Muscle of leg (tissue), 11 donors: ENCODE measurements around the gene EIF2S3. TPM values are rescaled to one million over a fixed set of nuclear protein-coding genes. Genes with fewer than 3 reads are reported as not detected.
"Not testable (repeated sequence)": the region's sequence is repeated elsewhere in the genome, so short reads cannot be mapped to it uniquely, and the experiment has no call there.

ENCODE experiments used
- DNase-seq: peaks from one replicate; pipeline ENCODE4 v3.0.0; 2013
- H3K27ac ChIP-seq: one replicate; pipeline ENCODE4 v1.5.1; 2013; ENCODE audit warnings: mild to moderate bottlenecking, low read length, control low read depth
- H3K27me3 ChIP-seq: one replicate; pipeline ENCODE4 v1.6.1; 2013; ENCODE audit warnings: low read length; ENCODE audit not compliant: control insufficient read depth, insufficient read depth
- H3K36me3 ChIP-seq: one replicate; pipeline ENCODE4 v1.6.1; 2013; ENCODE audit warnings: low read length; ENCODE audit not compliant: control insufficient read depth, insufficient read depth
- H3K4me1 ChIP-seq: one replicate; pipeline ENCODE4 v1.6.1; 2013; ENCODE audit warnings: low read length; ENCODE audit not compliant: control insufficient read depth, insufficient read depth
- H3K4me3 ChIP-seq: one replicate; pipeline ENCODE4 v1.5.1; 2013; ENCODE audit warnings: low read length, control low read depth
- H3K9me3 ChIP-seq: replicated peaks from 2 replicates; pipeline ENCODE4 v1.6.1; 2013; ENCODE audit warnings: low read depth, low read length; ENCODE audit not compliant: control insufficient read depth
- WGBS: methylation state at CpG from one replicate; pipeline ENCODE4 v1.1.5; 2013; ENCODE audit warnings: missing lambda C conversion rate; ENCODE audit not compliant: insufficient coverage; 5-methylcytosine and 5-hydroxymethylcytosine counted together
- polyA plus RNA-seq, 8 donors: library from polyadenylated mRNA; unstranded; fragments of 120-200 nt; gene quantifications; one replicate each; pipeline versions ENCODE4 v1.2.1 to v1.2.3, GENCODE V29; 2013; ENCODE audit warnings: inconsistent platforms in 1 of 8, low replicate concordance in 1 of 8; ENCODE audit not compliant: insufficient read length in 8 of 8, insufficient read depth in 1 of 8
- total RNA-seq: library from RNA; stranded (reverse); fragments of 120-200 nt; gene quantifications from one replicate; pipeline ENCODE4 v1.2.4, GENCODE V29; 2013

The EIF2S3 gene
- total and polyA plus RNA-seq, 9 donors: 105 to 144 (median 116) TPM

- WGBS: no CpG with 5 or more reads among the region's 5 CpGs
- no peak for DNase-seq
Measured at GRCh38 chrX:24034485-24034884, 20.3 kb upstream of the EIF2S3 start.

GRCh38 chrX:24037729-24038128, 17.0 kb upstream of the EIF2S3 start:
- WGBS: 79% methylated on average over 2 of the region's 4 CpGs
- Histone ChIP-seq H3K27ac (no peak overlapping the region), H3K36me3 (no peaks in the 10 kb centered on the region), H3K4me1 (no peaks in the 10 kb centered on the region), H3K4me3 (no peak overlapping the region), H3K27me3 (peaks cover 30% of the 10 kb centered on the region), H3K9me3 (no peaks in the 10 kb centered on the region)
- DNase-seq: no peak

More at GRCh38 chrX:24034485-24034884, 20.3 kb upstream of the EIF2S3 start:
- peaks cover 46% of the 10 kb centered on the region for H3K27me3 ChIP-seq
- no peaks in the 10 kb centered on the region for H3K9me3 ChIP-seq
- no peak overlapping the region for H3K4me3 ChIP-seq
- no peak overlapping the region for H3K27ac ChIP-seq
- H3K4me1 ChIP-seq: no peaks in the 10 kb centered on the region
- H3K36me3 ChIP-seq: no peaks in the 10 kb centered on the region

GRCh38 chrX:24046060-24046459, 8.7 kb upstream of the EIF2S3 start:
- H3K27ac ChIP-seq, H3K4me1 ChIP-seq, DNase-seq, H3K9me3 ChIP-seq, H3K36me3 ChIP-seq, H3K4me3 ChIP-seq: not testable (repeated sequence)
- peaks cover 13% of the 10 kb centered on the region for H3K27me3 ChIP-seq

GRCh38 chrX:24049643-24050042, 5.1 kb upstream of the EIF2S3 start:
- not testable (repeated sequence) for H3K27ac ChIP-seq, H3K4me3 ChIP-seq, DNase-seq, H3K9me3 ChIP-seq, H3K4me1 ChIP-seq, H3K36me3 ChIP-seq
- WGBS: 93% methylated on average over 6 of the region's 24 CpGs
- peaks cover 22% of the 10 kb centered on the region for H3K27me3 ChIP-seq

- not testable (repeated sequence) for H3K27ac ChIP-seq, H3K4me1 ChIP-seq, H3K9me3 ChIP-seq, H3K4me3 ChIP-seq, DNase-seq, H3K36me3 ChIP-seq
- 66% methylated on average over 14 of the region's 26 CpGs for WGBS
- H3K27me3 ChIP-seq: peaks cover 20% of the 10 kb centered on the region
Measured at GRCh38 chrX:24050522-24051318, 4.0 kb upstream of the EIF2S3 start.

- no peak for DNase-seq
- peak overlapping the region; percentile 98 for H3K27ac ChIP-seq
- 0% methylated on average over 12 of the region's 14 CpGs for WGBS
- peaks cover 4% of the 10 kb centered on the region for H3K4me1 ChIP-seq
- H3K36me3 ChIP-seq: peaks cover 17% of the 10 kb centered on the region
- peak overlapping the region; percentile 94 for H3K4me3 ChIP-seq
- no peaks in the 10 kb centered on the region for H3K9me3 ChIP-seq
- peaks cover 14% of the 10 kb centered on the region for H3K27me3 ChIP-seq
Measured at GRCh38 chrX:24055043-24055356, 244 bp downstream of the EIF2S3 start.

GRCh38 chrX:24063488-24063887, 8.7 kb downstream of the EIF2S3 start:
- WGBS: 100% methylated on average over 3 of the region's 6 CpGs
- Histone ChIP-seq H3K4me3 (no peak overlapping the region), H3K4me1 (no peaks in the 10 kb centered on the region), H3K27ac (no peak overlapping the region), H3K36me3 (peaks cover 58% of the 10 kb centered on the region), H3K9me3 (no peaks in the 10 kb centered on the region), H3K27me3 (peaks cover 2% of the 10 kb centered on the region)
- DNase-seq: no peak

GRCh38 chrX:24069877-24070276, 15.1 kb downstream of the EIF2S3 start:
- 80% methylated on average over 2 of the region's 9 CpGs for WGBS
- Histone ChIP-seq H3K4me3 (no peak overlapping the region), H3K27ac (no peak overlapping the region), H3K4me1 (no peaks in the 10 kb centered on the region), H3K27me3 (peaks cover 10% of the 10 kb centered on the region), H3K9me3 (no peaks in the 10 kb centered on the region), H3K36me3 (peaks cover 39% of the 10 kb centered on the region)
- no peak for DNase-seq

GRCh38 chrX:24079411-24079810, 24.7 kb downstream of the EIF2S3 start:
- H3K36me3 ChIP-seq: peaks cover 19% of the 10 kb centered on the region
- DNase-seq: no peak
- H3K4me1 ChIP-seq: no peaks in the 10 kb centered on the region
- 82% methylated on average over 2 of the region's 5 CpGs for WGBS
- no peak overlapping the region for H3K4me3 ChIP-seq
- H3K27me3 ChIP-seq: peaks cover 5% of the 10 kb centered on the region
- H3K27ac ChIP-seq: no peak overlapping the region
- H3K9me3 ChIP-seq: no peaks in the 10 kb centered on the region

- H3K9me3 ChIP-seq, H3K27me3 ChIP-seq: not testable (repeated sequence)
- WGBS: no CpG with 5 or more reads among the region's 8 CpGs
Measured at GRCh38 chrX:24080245-24080644, 25.5 kb downstream of the EIF2S3 start.

GRCh38 chrX:24080704-24081103, 25.9 kb downstream of the EIF2S3 start:
- Histone ChIP-seq H3K4me1 (no peaks in the 10 kb centered on the region), H3K4me3 (no peak overlapping the region), H3K27me3 (peaks cover 7% of the 10 kb centered on the region), H3K27ac (no peak overlapping the region), H3K9me3 (no peaks in the 10 kb centered on the region), H3K36me3 (peaks cover 13% of the 10 kb centered on the region)
- no peak for DNase-seq
- WGBS: 83% methylated on average over 2 of the region's 3 CpGs

More at GRCh38 chrX:24080245-24080644, 25.5 kb downstream of the EIF2S3 start:
- H3K4me3 ChIP-seq, H3K4me1 ChIP-seq, H3K27ac ChIP-seq, DNase-seq: not testable (repeated sequence)
- H3K36me3 ChIP-seq: peaks cover 16% of the 10 kb centered on the region
